NCI-H460 (cell line): ENCODE measurements around the gene SPRR2A. TPM values are rescaled to one million over a fixed set of nuclear protein-coding genes. Genes with fewer than 3 reads are reported as not detected.
A peak's percentile ranks its signal among the peaks of the same experiment; 100 is the strongest.
"Not testable (repeated sequence)": the region's sequence is repeated elsewhere in the genome, so short reads cannot be mapped to it uniquely, and the experiment has no call there.

Source experiments
- DNase-seq: peaks from one replicate; pipeline ENCODE4 v3.0.0-alpha.2; 2016; ENCODE audit warnings: low read depth; ENCODE audit errors: extremely low read depth
- polyA plus RNA-seq: library from polyadenylated mRNA; depleted of rRNA; stranded (reverse); fragments of >200 nt; gene quantifications from 2 replicates; pipeline ENCODE4 v1.2.3, GENCODE V29; 2014; cell fraction: nucleus; rRNA removed
- total RNA-seq: library from RNA; depleted of rRNA; stranded (reverse); fragments of >200 nt; shearing (Covaris generic); gene quantifications from 2 replicates; pipeline ENCODE4 v1.2.3, GENCODE V29; 2014; rRNA removed

The SPRR2A gene
- not detected in 2 replicates for total RNA-seq
- not detected in 2 replicates for polyA plus RNA-seq

GRCh38 chr1:153057375-153057774, at the start of gene SPRR2A:
SPRR2A (minus strand) TSS chr1:153057512; CDS start chr1:153056735, 777 bp downstream.
- no peak for DNase-seq

- DNase-seq, result peak; percentile 72
Measured at GRCh38 chr1:153100245-153100644, 42.9 kb upstream of the SPRR2A start.

GRCh38 chr1:153099461-153100045, 42.2 kb upstream of the SPRR2A start:
- DNase-seq, result no peak

GRCh38 chr1:153095764-153096163, 38.5 kb upstream of the SPRR2A start:
- no peak for DNase-seq

GRCh38 chr1:153094426-153094825, 37.1 kb upstream of the SPRR2A start, which contains the start of gene SPRR2E:
SPRR2E (minus strand) TSS chr1:153094526; CDS start chr1:153093751, 775 bp downstream.
- DNase-seq, result no peak

GRCh38 chr1:153087652-153088051, 30.3 kb upstream of the SPRR2A start:
- no peak for DNase-seq

- no peak for DNase-seq
Measured at GRCh38 chr1:153081736-153082135, 24.4 kb upstream of the SPRR2A start.

GRCh38 chr1:153072806-153073726, 15.8 kb upstream of the SPRR2A start:
- no peak for DNase-seq

- DNase-seq, result no peak
Measured at GRCh38 chr1:153071511-153071910, 14.2 kb upstream of the SPRR2A start, which contains the start of gene SPRR2B. SPRR2B (minus strand) TSS chr1:153071611; CDS start chr1:153070839, 772 bp downstream.

GRCh38 chr1:153070243-153070642, 12.9 kb upstream of the SPRR2A start:
- DNase-seq, result no peak

GRCh38 chr1:153058826-153059784, 1.8 kb upstream of the SPRR2A start:
- DNase-seq, result no peak

- no peak for DNase-seq
Measured at GRCh38 chr1:153058154-153058553, 842 bp upstream of the SPRR2A start.

GRCh38 chr1:153056111-153056510, 1.2 kb downstream of the SPRR2A start:
- DNase-seq, result not testable (repeated sequence)

- DNase-seq, result no peak
Measured at GRCh38 chr1:153049211-153049610, 8.1 kb downstream of the SPRR2A start.

GRCh38 chr1:153040950-153041631, 16.2 kb downstream of the SPRR2A start, which contains the start of gene SPRR2D:
SPRR2D (minus strand) TSS chr1:153041120; CDS start chr1:153040346, 774 bp downstream.
- no peak for DNase-seq

- no peak for DNase-seq
Measured at GRCh38 chr1:153035211-153035610, 22.1 kb downstream of the SPRR2A start.

GRCh38 chr1:153032677-153033308, 24.5 kb downstream of the SPRR2A start:
- DNase-seq, result peak; percentile 51

- DNase-seq, result no peak
Measured at GRCh38 chr1:153032073-153032472, 25.2 kb downstream of the SPRR2A start.

- no peak for DNase-seq
Measured at GRCh38 chr1:153030895-153031294, 26.4 kb downstream of the SPRR2A start, which contains the start of gene SPRR1B. SPRR1B (plus strand) TSS chr1:153031203; CDS start chr1:153032346, 1,143 bp downstream.
